Measurements from ENCODE around the gene CLK3. TPM values are rescaled to one million over a fixed set of nuclear protein-coding genes. Genes with fewer than 3 reads are reported as not detected.

The CLK3 gene
- total and polyA plus RNA-seq, 2 of the 8 experiments (the other 6 are each of a cell fraction or from before 2014, with no cell fraction given): 43.5 to 67.3 TPM

DNA sequence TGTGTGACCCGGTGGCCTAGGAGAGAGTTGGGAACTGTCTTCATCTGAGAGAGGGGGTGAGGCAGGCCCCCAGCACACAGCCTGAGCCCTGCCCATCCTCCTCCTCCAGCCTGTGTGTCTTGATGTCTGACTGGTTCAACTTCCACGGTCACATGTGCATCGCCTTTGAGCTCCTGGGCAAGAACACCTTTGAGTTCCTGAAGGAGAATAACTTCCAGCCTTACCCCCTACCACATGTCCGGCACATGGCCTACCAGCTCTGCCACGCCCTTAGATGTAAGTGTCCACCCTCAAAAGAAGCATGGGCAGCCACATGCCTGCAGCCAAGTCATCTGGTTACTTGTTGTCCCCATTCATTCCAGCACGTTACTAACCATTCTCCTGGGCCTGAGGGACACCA is 10.1 kb downstream of the CLK3 start:
- Histone ChIP-seq H4K20me1 (replicated peaks in 1 of 2; ENCODE audit: control insufficient read depth in 1 of 2, insufficient read depth in 2 of 2, low read length in 2 of 2) (peaks cover 15 to 46% of the 10 kb centered on the region in 2 experiments), H2BK20ac (ENCODE audit: low read length) (no peak overlapping the region), H3K79me1 (ENCODE audit: low read depth, low read length) (peaks cover 5% of the 10 kb centered on the region; the same call in 1 of the 2 replicates), H3K27me3 (replicated peaks in 1 of 4; ENCODE audit: control insufficient read depth in 3 of 4, extremely low read depth in 1 of 4, insufficient read depth in 3 of 4, low read length in 3 of 4) (no peaks in the 10 kb centered on the region), H3K18ac (ENCODE audit: extremely low read depth, low read length) (no peak overlapping the region), H3K23me2 (ENCODE audit: low read depth, low read length) (no peaks in the 10 kb centered on the region), H2BK15ac (ENCODE audit: low read length) (no peak overlapping the region), H3K27ac (ENCODE audit: low read depth, low read length) (no peak overlapping the region), H3K9me3 (ENCODE audit: insufficient read depth in 2 of 2, low read depth in 1 of 2, low read length in 1 of 2) (no peaks in the 10 kb centered on the region), H3K14ac (ENCODE audit: insufficient read length) (no peak overlapping the region), H4K8ac (ENCODE audit: extremely low read depth, insufficient read depth, low read length) (peak overlapping the region; percentile 63; the same call in 1 of the 2 replicates), H3K4me3 (ENCODE audit: extremely low read depth in 1 of 4, insufficient read depth in 2 of 4, low read depth in 3 of 4, low read length in 4 of 4) (no peak overlapping the region), H3K9ac (replicated peaks in 1 of 4; ENCODE audit: extremely low read depth in 1 of 4, low read depth in 3 of 4, low read length in 3 of 4) (no peak overlapping the region), H2BK5ac (ENCODE audit: low read depth, low read length) (no peak overlapping the region), H4K5ac (ENCODE audit: insufficient read length, low read depth, low read length) (no peak overlapping the region), H2BK120ac (replicated peaks; ENCODE audit: low read depth, low read length) (no peak overlapping the region), H3K56ac (replicated peaks; ENCODE audit: insufficient read length, low read depth, low read length) (no peak overlapping the region), H3K4ac (replicated peaks; ENCODE audit: insufficient read length, low read depth, low read length) (no peak overlapping the region), H3K4me2 (ENCODE audit: insufficient read depth in 1 of 2, low read depth in 2 of 2, low read length in 2 of 2) (no peak overlapping the region), H2AK5ac (ENCODE audit: low read depth, low read length) (no peak overlapping the region), H2AFZ (ENCODE audit: low read length) (no peak overlapping the region), H2BK12ac (ENCODE audit: low read depth, low read length) (no peak overlapping the region), H4K91ac (replicated peaks; ENCODE audit: insufficient read length, low read length) (no peak overlapping the region), H3K36me3 (ENCODE audit: control insufficient read depth in 2 of 4, insufficient read depth in 4 of 4, low read length in 3 of 4) (peaks cover 59 to 78% (median 64%) of the 10 kb centered on the region in 4 experiments), H3K23ac (ENCODE audit: insufficient read length) (no peak overlapping the region), H3K4me1 (replicated peaks in 1 of 4; ENCODE audit: control insufficient read depth in 3 of 4, insufficient read depth in 4 of 4, low read length in 3 of 4) (no peaks in the 10 kb centered on the region; a peak in 1 of 7 replicates), H3K79me2 (ENCODE audit: control insufficient read depth in 1 of 2, insufficient read depth in 2 of 2, low read length in 2 of 2) (peaks cover 0 to 11% of the 10 kb centered on the region in 2 experiments; a peak in 1 of 4 replicates)
- POLR2A ChIA-PET (ENCODE audit: partially characterized antibody): interaction anchor here (1.7 to 6.5 kb wide), 4 partner anchors 10 to 143 kb away, joined by 4 to 38 read pairs (median 7); partner anchors contain the start of gene CLK3
- 96% methylated on average over 6 of the region's 6 CpGs; no CpG with 5 or more reads in 1 of the 2 experiments for WGBS, 2 experiments (ENCODE audit: extremely low coverage in 1 of 2, insufficient coverage in 1 of 2, insufficient read length in 1 of 2, insufficient replicate concordance in 2 of 2, low coverage in 1 of 2, low lambda C conversion rate in 2 of 2, missing lambda C conversion rate in 1 of 2)
- CTCF ChIA-PET (ENCODE audit: partially characterized antibody): interaction anchor here (1.0 to 37.5 kb wide), 4 partner anchors 9 to 208 kb away, joined by 3 to 1439 read pairs (median 272); partner anchors contain the start of genes CSK and CYP1A2
- TF ChIP-seq CHD1 (IDR thresholded peaks at IDR 0.05; ENCODE audit: low read depth, low read length) (no peak), PHF8 (conservative IDR thresholded peaks at IDR 0.05; ENCODE audit: low read depth, low read length) (no peak), TCF12 (IDR thresholded peaks at IDR 0.05; ENCODE audit: low read depth, low read length) (no peak), NANOG (IDR thresholded peaks at IDR 0.05; ENCODE audit: insufficient read depth, low read depth, low read length, poor library complexity, severe bottlenecking) (no peak), FOSL1 (IDR thresholded peaks at IDR 0.05; ENCODE audit: insufficient read depth, low read depth, low read length) (no peak)
- FAIRE-seq (no peak), DNase-seq (ENCODE audit: low read depth in 1 of 2, low spot score in 2 of 2) (no peak)

All from H1 (cell line).